HG03060 (cell line): ENCODE measurements around the gene DHRS2.
"Not testable (repeated sequence)": the region's sequence is repeated elsewhere in the genome, so short reads cannot be mapped to it uniquely, and the experiment has no call there.

Experiments used
- ATAC-seq: cut with Tn5 transposase; IDR thresholded peaks from one replicate; pipeline ENCODE4 v1.9.1; 2021; ENCODE audit warnings: low read depth, moderate number of reproducible peaks; ENCODE audit not compliant: unreplicated experiment

Gene DHRS2

GRCh38 chr14:23636317-23637211 is at the start of gene DHRS2:
TSS of gene DHRS2 (plus strand) at chr14:23636364. CDS start at chr14:23638865, 2,501 bp downstream.
- ATAC-seq, result no peak

- ATAC-seq, result peak; percentile 88
Measured at GRCh38 chr14:23588884-23589598, 47.1 kb upstream of the DHRS2 start.

GRCh38 chr14:23589606-23590005 is 46.6 kb upstream of the DHRS2 start:
- no peak for ATAC-seq

- ATAC-seq, result no peak
Measured at GRCh38 chr14:23590198-23590597, 46.0 kb upstream of the DHRS2 start.

GRCh38 chr14:23594191-23594590 is 42.0 kb upstream of the DHRS2 start:
- not testable (repeated sequence) for ATAC-seq

- ATAC-seq, result no peak
Measured at GRCh38 chr14:23600322-23600707, 35.8 kb upstream of the DHRS2 start.

- ATAC-seq, result no peak
Measured at GRCh38 chr14:23600806-23601205, 35.4 kb upstream of the DHRS2 start.

- ATAC-seq, result no peak
Measured at GRCh38 chr14:23601424-23601823, 34.7 kb upstream of the DHRS2 start.

GRCh38 chr14:23601845-23602180 is 34.4 kb upstream of the DHRS2 start:
- ATAC-seq, result no peak

- ATAC-seq, result no peak
Measured at GRCh38 chr14:23602181-23603095, 33.7 kb upstream of the DHRS2 start.

GRCh38 chr14:23603103-23603502 is 33.1 kb upstream of the DHRS2 start:
- no peak for ATAC-seq

GRCh38 chr14:23604148-23604547 is 32.0 kb upstream of the DHRS2 start:
- no peak for ATAC-seq

- ATAC-seq, result no peak
Measured at GRCh38 chr14:23604675-23605170, 31.4 kb upstream of the DHRS2 start.

- peak; percentile 87 for ATAC-seq
Measured at GRCh38 chr14:23605931-23606585, 30.1 kb upstream of the DHRS2 start.

GRCh38 chr14:23608454-23608853 is 27.7 kb upstream of the DHRS2 start:
- ATAC-seq, result no peak

GRCh38 chr14:23609001-23609400 is 27.2 kb upstream of the DHRS2 start:
- no peak for ATAC-seq

- not testable (repeated sequence) for ATAC-seq
Measured at GRCh38 chr14:23609411-23610089, 26.6 kb upstream of the DHRS2 start.

- no peak for ATAC-seq
Measured at GRCh38 chr14:23610090-23610814, 25.9 kb upstream of the DHRS2 start.

- no peak for ATAC-seq
Measured at GRCh38 chr14:23610815-23611289, 25.3 kb upstream of the DHRS2 start.
